H9 (cell line): ENCODE measurements around the gene PROKR1. TPM values are rescaled to one million over a fixed set of nuclear protein-coding genes. Genes with fewer than 3 reads are reported as not detected.

Experiments
- DNase-seq: peaks from one replicate; pipeline ENCODE4 v3.0.0-alpha.2; 2017
- H2AFZ ChIP-seq: one replicate; pipeline ENCODE4 v1.6.1; 2013; ENCODE audit warnings: mild to moderate bottlenecking, low read length, control low read depth, moderate library complexity
- H2AK5ac ChIP-seq: 2 replicates; pipeline ENCODE4 v1.6.1; 2013; ENCODE audit warnings: low read length, control low read depth, mixed read lengths; ENCODE audit not compliant: insufficient read length
- H2BK120ac ChIP-seq: one replicate; pipeline ENCODE4 v1.6.1; 2013; ENCODE audit warnings: low read depth, mild to moderate bottlenecking, low read length, control low read depth, inconsistent platforms; ENCODE audit not compliant: poor library complexity, severe bottlenecking
- H2BK12ac ChIP-seq: 2 replicates; pipeline ENCODE4 v1.6.1; 2013; ENCODE audit warnings: low read length, control low read depth, mixed read lengths, low read depth; ENCODE audit not compliant: insufficient read length
- H2BK15ac ChIP-seq: 2 replicates; pipeline ENCODE4 v1.6.1; 2013; ENCODE audit warnings: low read depth, low read length, control low read depth
- H2BK20ac ChIP-seq: one replicate; pipeline ENCODE4 v1.6.1; 2013; ENCODE audit warnings: low read depth, mild to moderate bottlenecking, low read length, control low read depth, inconsistent platforms; ENCODE audit not compliant: poor library complexity, severe bottlenecking
- H2BK5ac ChIP-seq: 2 replicates; pipeline ENCODE4 v1.6.1; 2013; ENCODE audit warnings: low read length, control low read depth, mixed read lengths; ENCODE audit not compliant: insufficient read length
- H3K14ac ChIP-seq: 2 replicates; pipeline ENCODE4 v1.6.1; 2013; ENCODE audit warnings: low read length, control low read depth; ENCODE audit not compliant: insufficient read depth
- H3K18ac ChIP-seq: 2 replicates; pipeline ENCODE4 v1.6.1; 2013; ENCODE audit warnings: low read depth, mild to moderate bottlenecking, mixed read lengths, low read length, control low read depth; ENCODE audit not compliant: insufficient read length
- H3K23ac ChIP-seq: 2 replicates; pipeline ENCODE4 v1.6.1; 2013; ENCODE audit warnings: low read length, control low read depth, mixed read lengths, low read depth; ENCODE audit not compliant: insufficient read length
- H3K23me2 ChIP-seq: 2 replicates; pipeline ENCODE4 v1.6.1; 2013; ENCODE audit warnings: low read depth, mild to moderate bottlenecking, mixed read lengths, low read length, control low read depth; ENCODE audit not compliant: insufficient read length, poor library complexity, severe bottlenecking
- H3K27ac ChIP-seq: 2 replicates; pipeline ENCODE4 v1.5.1; 2013; ENCODE audit warnings: low read length, control low read depth, mixed read lengths, low read depth; ENCODE audit not compliant: insufficient read length
- H3K27me3 ChIP-seq: 2 replicates; pipeline ENCODE4 v1.6.1; 2013; ENCODE audit warnings: low read length, control low read depth, inconsistent platforms; ENCODE audit not compliant: insufficient read depth
- H3K4ac ChIP-seq: 2 replicates; pipeline ENCODE4 v1.6.1; 2013; ENCODE audit warnings: low read depth, mild to moderate bottlenecking, control low read depth, inconsistent platforms, low read length, moderate library complexity
- H3K4me1 ChIP-seq: 2 replicates; pipeline ENCODE4 v1.6.1; 2013; ENCODE audit warnings: low read length, control low read depth, inconsistent platforms; ENCODE audit not compliant: insufficient read depth
- H3K4me2 ChIP-seq: 2 replicates; pipeline ENCODE4 v1.6.1; 2013; ENCODE audit warnings: low read length, control low read depth, mixed read lengths; ENCODE audit not compliant: insufficient read length, insufficient read depth
- H3K56ac ChIP-seq: 2 replicates; pipeline ENCODE4 v1.6.1; 2013; ENCODE audit warnings: low read depth, mild to moderate bottlenecking, mixed read lengths, low read length, control low read depth; ENCODE audit not compliant: insufficient read length
- H3K79me1 ChIP-seq: 2 replicates; pipeline ENCODE4 v1.6.1; 2013; ENCODE audit warnings: low read depth, mild to moderate bottlenecking, moderate library complexity, low read length, control low read depth, inconsistent platforms; ENCODE audit not compliant: insufficient read depth, poor library complexity, severe bottlenecking
- H3K79me2 ChIP-seq: 2 replicates; pipeline ENCODE4 v1.6.1; 2013; ENCODE audit warnings: low read length, control low read depth, inconsistent platforms; ENCODE audit not compliant: insufficient read depth
- H3K9ac ChIP-seq: 2 replicates; pipeline ENCODE4 v1.6.1; 2013; ENCODE audit warnings: low read length, control low read depth, mixed read lengths; ENCODE audit not compliant: insufficient read length; ENCODE audit errors: extremely low read depth
- H3K9me3 ChIP-seq: one replicate; pipeline ENCODE4 v1.6.1; 2013; ENCODE audit warnings: low read depth, low read length, inconsistent platforms; ENCODE audit not compliant: control insufficient read depth
- H3T11ph ChIP-seq: one replicate; pipeline ENCODE4 v1.6.1; 2013; ENCODE audit warnings: mild to moderate bottlenecking, low read length, control low read depth, inconsistent platforms
- H4K20me1 ChIP-seq: one replicate; pipeline ENCODE4 v1.6.1; 2013; ENCODE audit not compliant: control insufficient read depth, insufficient read length, insufficient read depth
- H4K5ac ChIP-seq: 2 replicates; pipeline ENCODE4 v1.6.1; 2013; ENCODE audit warnings: low read depth, mild to moderate bottlenecking, mixed read lengths, low read length, control low read depth; ENCODE audit not compliant: insufficient read length
- H4K8ac ChIP-seq: replicated peaks from 2 replicates; pipeline ENCODE4 v1.6.1; 2013; ENCODE audit warnings: low read length, control low read depth, mixed read lengths, low read depth; ENCODE audit not compliant: insufficient read length
- H4K91ac ChIP-seq: 2 replicates; pipeline ENCODE4 v1.6.1; 2013; ENCODE audit warnings: low read depth, mild to moderate bottlenecking, moderate library complexity, mixed read lengths, low read length, control low read depth; ENCODE audit not compliant: insufficient read length
- H3K27ac Mint-ChIP-seq, 3 experiments: 2 replicates in 2 of 3; 3 replicates in 1 of 3; pipeline ENCODE4 v1.8.0; 2020 to 2021; ENCODE audit warnings: mixed read lengths in 3 of 3, mild to moderate bottlenecking in 1 of 3, moderate library complexity in 1 of 3
- H3K27me3 Mint-ChIP-seq: 2 replicates; pipeline ENCODE4 v1.8.0; 2021; ENCODE audit warnings: low read depth, mild to moderate bottlenecking, moderate library complexity, mixed read lengths
- H3K36me3 Mint-ChIP-seq, 3 experiments: 2 replicates in 2 of 3; 3 replicates in 1 of 3; pipeline ENCODE4 v1.8.0; 2020 to 2021; ENCODE audit warnings: low read depth in 3 of 3, mixed read lengths in 3 of 3; ENCODE audit not compliant: insufficient read depth in 1 of 3
- H3K4me1 Mint-ChIP-seq, 2 experiments: 2 replicates each; pipeline ENCODE4 v1.8.0; 2020; ENCODE audit warnings: mixed read lengths in 2 of 2
- H3K4me3 Mint-ChIP-seq, 2 experiments: 2 replicates in 1 of 2; 3 replicates in 1 of 2; pipeline ENCODE4 v1.8.0; 2020 to 2021; ENCODE audit warnings: mild to moderate bottlenecking in 2 of 2, mixed read lengths in 2 of 2, moderate library complexity in 1 of 2
- H3K9me3 Mint-ChIP-seq, 2 experiments: 2 replicates in 1 of 2; 3 replicates in 1 of 2; pipeline ENCODE4 v1.8.0; 2020; ENCODE audit warnings: mild to moderate bottlenecking in 2 of 2, mixed read lengths in 2 of 2, moderate library complexity in 1 of 2
- total RNA-seq: library from RNA; stranded (reverse); gene quantifications from 2 replicates; pipeline ENCODE4 v1.2.1, GENCODE V29; 2021
- TF ChIP-seq, protein P1 (sequence below): fragments of 200-600 bp; sonication (generic); conservative IDR thresholded peaks from 3 replicates; pipeline ENCODE4 v1.8.0; 2021; ENCODE audit warnings: antibody characterized with exemption, mild to moderate bottlenecking

Gene PROKR1
- total RNA-seq, 1 experiment from 2014 or later: 1.5 TPM

DNA sequence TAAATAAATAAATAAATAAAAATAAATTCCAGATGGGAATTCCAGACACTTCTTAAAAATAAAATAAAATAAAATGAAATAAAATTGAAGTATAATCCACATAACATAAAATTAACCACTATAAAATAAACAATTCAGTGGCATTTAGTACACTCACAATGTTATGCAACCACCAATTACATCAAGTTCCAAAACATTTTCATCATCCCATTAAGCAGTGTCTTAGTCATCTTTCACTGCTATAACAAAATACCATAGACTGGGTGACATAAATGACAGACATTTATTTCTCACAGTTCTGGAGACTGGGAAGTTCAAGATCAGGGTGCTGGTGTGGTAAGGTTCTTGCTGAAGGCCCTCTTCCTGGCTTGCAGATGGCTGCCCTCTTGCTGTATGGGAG lies 22.6 kb upstream of the PROKR1 start:
- Histone ChIP-seq H2BK20ac (no peak overlapping the region), H2AK5ac (no peak overlapping the region), H2BK15ac (no peak overlapping the region), H3K4ac (no peak overlapping the region), H3K4me1 (no peaks in the 10 kb centered on the region), H2AFZ (no peak overlapping the region), H3K9me3 (no peaks in the 10 kb centered on the region), H3K14ac (no peak overlapping the region), H2BK5ac (no peak overlapping the region), H2BK120ac (no peak overlapping the region), H3K27ac (no peak overlapping the region), H3K4me2 (no peak overlapping the region), H2BK12ac (no peak overlapping the region), H4K20me1 (no peaks in the 10 kb centered on the region), H3K23me2 (no peaks in the 10 kb centered on the region), H3K79me1 (no peaks in the 10 kb centered on the region), H3K9ac (no peak overlapping the region), H4K8ac (no peak overlapping the region), H3K79me2 (no peaks in the 10 kb centered on the region), H3K18ac (no peak overlapping the region), H3K27me3 (no peaks in the 10 kb centered on the region), H4K91ac (no peak overlapping the region), H3T11ph (no peak overlapping the region), H3K56ac (no peak overlapping the region), H4K5ac (no peak overlapping the region), H3K23ac (no peak overlapping the region)
- TF ChIP-seq, protein P1, sequence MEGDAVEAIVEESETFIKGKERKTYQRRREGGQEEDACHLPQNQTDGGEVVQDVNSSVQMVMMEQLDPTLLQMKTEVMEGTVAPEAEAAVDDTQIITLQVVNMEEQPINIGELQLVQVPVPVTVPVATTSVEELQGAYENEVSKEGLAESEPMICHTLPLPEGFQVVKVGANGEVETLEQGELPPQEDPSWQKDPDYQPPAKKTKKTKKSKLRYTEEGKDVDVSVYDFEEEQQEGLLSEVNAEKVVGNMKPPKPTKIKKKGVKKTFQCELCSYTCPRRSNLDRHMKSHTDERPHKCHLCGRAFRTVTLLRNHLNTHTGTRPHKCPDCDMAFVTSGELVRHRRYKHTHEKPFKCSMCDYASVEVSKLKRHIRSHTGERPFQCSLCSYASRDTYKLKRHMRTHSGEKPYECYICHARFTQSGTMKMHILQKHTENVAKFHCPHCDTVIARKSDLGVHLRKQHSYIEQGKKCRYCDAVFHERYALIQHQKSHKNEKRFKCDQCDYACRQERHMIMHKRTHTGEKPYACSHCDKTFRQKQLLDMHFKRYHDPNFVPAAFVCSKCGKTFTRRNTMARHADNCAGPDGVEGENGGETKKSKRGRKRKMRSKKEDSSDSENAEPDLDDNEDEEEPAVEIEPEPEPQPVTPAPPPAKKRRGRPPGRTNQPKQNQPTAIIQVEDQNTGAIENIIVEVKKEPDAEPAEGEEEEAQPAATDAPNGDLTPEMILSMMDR: no peak
- Mint-ChIP-seq H3K27me3 (no peaks in the 10 kb centered on the region; the same call in 1 of the 2 replicates), H3K9me3 (peaks cover 11 to 20% of the 10 kb centered on the region in 2 experiments; a peak in 4 of 5 replicates), H3K27ac (no peak overlapping the region), H3K4me1 (no peaks in the 10 kb centered on the region), H3K4me3 (no peak overlapping the region), H3K36me3 (0 out of 7 replicates have a peak, but pooled peaks cover 0 to 5% (median 1%) of the 10 kb centered on the region in 3 experiments)
- DNase-seq: no peak
